Mucosa of stomach (tissue), 1 donor: ENCODE measurements around the gene MAT1A.

Experiments
- H3K27me3 ChIP-seq: one replicate; pipeline ENCODE4 v1.7.0; 2013; ENCODE audit warnings: mild to moderate bottlenecking, low read length; ENCODE audit not compliant: control insufficient read depth, insufficient read depth
- H3K36me3 ChIP-seq: one replicate; pipeline ENCODE4 v1.7.0; 2013; ENCODE audit warnings: low read length; ENCODE audit not compliant: control insufficient read depth, insufficient read depth
- H3K4me1 ChIP-seq: one replicate; pipeline ENCODE4 v1.7.0; 2013; ENCODE audit warnings: mild to moderate bottlenecking, low read length; ENCODE audit not compliant: control insufficient read depth, insufficient read depth
- H3K4me3 ChIP-seq: one replicate; pipeline ENCODE4 v1.7.0; 2013; ENCODE audit warnings: low read length
- H3K9ac ChIP-seq: one replicate; pipeline ENCODE4 v1.7.0; 2013; ENCODE audit warnings: mild to moderate bottlenecking, low read length, moderate library complexity
- H3K9me3 ChIP-seq: one replicate; pipeline ENCODE4 v1.7.0; 2013; ENCODE audit warnings: mild to moderate bottlenecking, low read length, moderate library complexity; ENCODE audit not compliant: control insufficient read depth
- donor health status: Pancreatic carcinoma.

Gene MAT1A

GRCh38 chr10:80289451-80290287, at the start of gene MAT1A:
Gene MAT1A (minus strand): TSS chr10:80289658. CDS start chr10:80289423, 235 bp downstream.
- Histone ChIP-seq H3K9ac (no peak within 1 kb of the TSS), H3K27me3 (no peaks in the 10 kb centered on the region), H3K4me1 (no peaks in the 10 kb centered on the region), H3K9me3 (no peaks in the 10 kb centered on the region), H3K36me3 (no peaks in the 10 kb centered on the region), H3K4me3 (no peak within 1 kb of the TSS)

GRCh38 chr10:80333983-80334382, 44.5 kb upstream of the MAT1A start:
- H3K36me3 ChIP-seq: no peaks in the 10 kb centered on the region
- no peaks in the 10 kb centered on the region for H3K27me3 ChIP-seq
- H3K4me1 ChIP-seq: no peaks in the 10 kb centered on the region
- no peak overlapping the region for H3K9ac ChIP-seq
- H3K4me3 ChIP-seq: no peak overlapping the region
- no peaks in the 10 kb centered on the region for H3K9me3 ChIP-seq

GRCh38 chr10:80324891-80325364, 35.5 kb upstream of the MAT1A start:
- Histone ChIP-seq H3K4me1 (peaks cover 6% of the 10 kb centered on the region), H3K4me3 (no peak overlapping the region)

GRCh38 chr10:80324086-80324485, 34.6 kb upstream of the MAT1A start:
- Histone ChIP-seq H3K9me3 (no peaks in the 10 kb centered on the region), H3K36me3 (no peaks in the 10 kb centered on the region), H3K4me3 (no peak overlapping the region), H3K4me1 (peaks cover 11% of the 10 kb centered on the region), H3K27me3 (no peaks in the 10 kb centered on the region), H3K9ac (no peak overlapping the region)

More at GRCh38 chr10:80324891-80325364, 35.5 kb upstream of the MAT1A start:
- Histone ChIP-seq H3K9me3 (no peaks in the 10 kb centered on the region), H3K27me3 (no peaks in the 10 kb centered on the region), H3K36me3 (no peaks in the 10 kb centered on the region), H3K9ac (no peak overlapping the region)

GRCh38 chr10:80323311-80323710, 33.9 kb upstream of the MAT1A start:
- no peaks in the 10 kb centered on the region for H3K36me3 ChIP-seq
- H3K27me3 ChIP-seq: no peaks in the 10 kb centered on the region
- H3K4me1 ChIP-seq: peaks cover 11% of the 10 kb centered on the region
- H3K4me3 ChIP-seq: no peak overlapping the region
- H3K9me3 ChIP-seq: no peaks in the 10 kb centered on the region
- no peak overlapping the region for H3K9ac ChIP-seq

GRCh38 chr10:80322711-80323110, 33.3 kb upstream of the MAT1A start:
- H3K36me3 ChIP-seq: no peaks in the 10 kb centered on the region
- H3K9ac ChIP-seq: no peak overlapping the region
- no peaks in the 10 kb centered on the region for H3K27me3 ChIP-seq
- H3K4me1 ChIP-seq: peaks cover 11% of the 10 kb centered on the region
- H3K9me3 ChIP-seq: no peaks in the 10 kb centered on the region
- H3K4me3 ChIP-seq: no peak overlapping the region

- no peak overlapping the region for H3K9ac ChIP-seq
- H3K4me3 ChIP-seq: no peak overlapping the region
- H3K9me3 ChIP-seq: no peaks in the 10 kb centered on the region
- no peaks in the 10 kb centered on the region for H3K27me3 ChIP-seq
- H3K36me3 ChIP-seq: no peaks in the 10 kb centered on the region
- H3K4me1 ChIP-seq: peaks cover 11% of the 10 kb centered on the region
These were observed 32.7 kb upstream of the MAT1A start for GRCh38 chr10:80322158-80322557.

GRCh38 chr10:80321183-80321582, 31.7 kb upstream of the MAT1A start:
- Histone ChIP-seq H3K9me3 (no peaks in the 10 kb centered on the region), H3K27me3 (no peaks in the 10 kb centered on the region), H3K4me1 (peaks cover 11% of the 10 kb centered on the region), H3K9ac (no peak overlapping the region), H3K36me3 (no peaks in the 10 kb centered on the region), H3K4me3 (no peak overlapping the region)

- Histone ChIP-seq H3K4me1 (peaks cover 11% of the 10 kb centered on the region), H3K4me3 (no peak overlapping the region), H3K9ac (no peak overlapping the region), H3K9me3 (no peaks in the 10 kb centered on the region), H3K36me3 (no peaks in the 10 kb centered on the region), H3K27me3 (no peaks in the 10 kb centered on the region)
These were observed 30.9 kb upstream of the MAT1A start for GRCh38 chr10:80320377-80320776.

- Histone ChIP-seq H3K4me3 (no peak overlapping the region), H3K36me3 (no peaks in the 10 kb centered on the region), H3K4me1 (peaks cover 11% of the 10 kb centered on the region), H3K9me3 (no peaks in the 10 kb centered on the region), H3K27me3 (no peaks in the 10 kb centered on the region), H3K9ac (no peak overlapping the region)
These were observed 30.4 kb upstream of the MAT1A start for GRCh38 chr10:80319725-80320290.

GRCh38 chr10:80319318-80319717, 29.9 kb upstream of the MAT1A start:
- peaks cover 11% of the 10 kb centered on the region for H3K4me1 ChIP-seq
- no peak overlapping the region for H3K9ac ChIP-seq
- H3K4me3 ChIP-seq: no peak overlapping the region
- no peaks in the 10 kb centered on the region for H3K27me3 ChIP-seq
- no peaks in the 10 kb centered on the region for H3K36me3 ChIP-seq
- no peaks in the 10 kb centered on the region for H3K9me3 ChIP-seq

GRCh38 chr10:80318742-80319141, 29.3 kb upstream of the MAT1A start:
- H3K4me1 ChIP-seq: peaks cover 11% of the 10 kb centered on the region
- H3K4me3 ChIP-seq: no peak overlapping the region
- no peaks in the 10 kb centered on the region for H3K9me3 ChIP-seq
- H3K27me3 ChIP-seq: no peaks in the 10 kb centered on the region
- H3K36me3 ChIP-seq: no peaks in the 10 kb centered on the region
- no peak overlapping the region for H3K9ac ChIP-seq
